Tibial nerve (tissue), 4 donors: ENCODE results near the gene LRRC28. TPM values are rescaled to one million over a fixed set of nuclear protein-coding genes. Genes with fewer than 3 reads are reported as not detected.

ENCODE experiments used
- DNase-seq, 2 donors: peaks; one replicate each; pipeline ENCODE4 v3.0.0-alpha.2; 2019; ENCODE audit warnings: low spot score in 2 of 2
- H3K27ac ChIP-seq, 4 donors: fragments of 200-600 bp; sonication (generic) in 3 of 4; one replicate each; pipeline ENCODE4 v1.5.1; 2017 to 2019; ENCODE audit warnings: mild to moderate bottlenecking in 1 of 4
- H3K27me3 ChIP-seq, 2 donors: fragments of 200-600 bp; sonication (generic) in 1 of 2; one replicate each; pipeline versions ENCODE4 v1.5.1 to v1.6.0; 2017 to 2019
- H3K36me3 ChIP-seq, 3 donors: fragments of 200-600 bp; sonication (generic); one replicate each; pipeline ENCODE4 v1.5.1; 2018 to 2019
- H3K4me1 ChIP-seq, 4 donors: fragments of 200-600 bp; sonication (generic) in 3 of 4; one replicate each; pipeline ENCODE4 v1.5.1; 2017 to 2019
- H3K4me3 ChIP-seq, 4 donors: fragments of 200-600 bp; sonication (generic) in 3 of 4; one replicate each; pipeline ENCODE4 v1.5.1; 2017 to 2019; ENCODE audit warnings: mild to moderate bottlenecking in 1 of 4, moderate library complexity in 1 of 4
- H3K9me3 ChIP-seq, 4 donors: fragments of 200-600 bp; sonication (generic) in 3 of 4; one replicate each; pipeline ENCODE4 v1.5.1; 2017 to 2019
- EP300 ChIP-seq, 2 donors: sonication (generic); formaldehyde crosslinking; IDR thresholded peaks; one replicate each; pipeline ENCODE4 v1.6.1; 2017; ENCODE audit warnings: antibody characterized with exemption in 2 of 2, mild to moderate bottlenecking in 1 of 2
- POLR2A ChIP-seq, 2 donors: fragments of 450-650 bp; IDR thresholded peaks; one replicate each; pipeline ENCODE4 v1.6.1; 2017; ENCODE audit warnings: antibody characterized with exemption in 2 of 2, mild to moderate bottlenecking in 2 of 2, moderate library complexity in 2 of 2
- WGBS, 2 donors: methylation state at CpG; one replicate each; pipeline ENCODE4 v1.1.5; 2018; 5-methylcytosine and 5-hydroxymethylcytosine counted together
- total RNA-seq, 4 donors: library from RNA; depleted of rRNA; stranded (reverse); fragments of >200 nt; gene quantifications; one replicate each; pipeline ENCODE4 v1.1.0, GENCODE V29; 2016
- TF ChIP-seq, protein P1 (sequence below), 5 experiments: fragments of 200-600 bp in 3 of 5; fragments of 450-650 bp in 2 of 5; sonication (generic) in 3 of 5; IDR thresholded peaks; one replicate each; pipeline ENCODE4 v1.5.1; 2016 to 2019; ENCODE audit warnings: antibody characterized with exemption in 5 of 5, mild to moderate bottlenecking in 3 of 5, moderate library complexity in 2 of 5

LRRC28 gene
- total RNA-seq, 4 donors from 2014 or later: 21.6 to 73.4 (median 33.5) TPM

GRCh38 chr15:99350408-99350807, 99.1 kb downstream of the LRRC28 start:
- TF ChIP-seq POLR2A (IDR thresholded peaks at IDR 0.05): no peak
- Histone ChIP-seq H3K27me3 (no peaks in the 10 kb centered on the region), H3K36me3 (peaks cover 0 to 34% (median 0%) of the 10 kb centered on the region in 3 donors), H3K9me3 (no peaks in the 10 kb centered on the region), H3K4me1 (no peaks in the 10 kb centered on the region), H3K4me3 (no peak overlapping the region), H3K27ac (no peak overlapping the region)
- 92 to 98% methylated on average over 3 of the region's 3 CpGs for WGBS, 2 donors
- DNase-seq: no peak

DNA sequence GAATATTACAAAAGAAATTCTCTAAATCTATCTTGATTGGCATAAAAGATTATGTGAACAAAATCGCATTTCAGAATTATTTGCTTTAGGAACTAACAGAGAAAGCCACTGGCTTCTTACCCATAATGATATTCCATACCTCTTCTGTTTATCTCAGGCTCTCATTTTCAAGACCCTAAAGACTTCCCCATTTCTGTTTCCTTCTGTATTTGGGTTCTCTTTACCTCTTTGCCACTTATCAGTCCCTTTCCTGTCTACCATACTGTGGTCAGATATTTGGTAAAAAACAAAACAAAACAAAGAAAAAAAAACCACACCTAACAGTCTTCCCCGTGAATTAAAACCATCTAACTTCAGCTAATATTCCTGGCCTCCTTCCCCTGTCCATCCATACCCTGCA, 108.5 kb downstream of the LRRC28 start:
- whole genome bisulfite sequencing, 2 donors: 79 to 87% methylated on average over 2 of the region's 2 CpGs
- H3K9me3 ChIP-seq: no peaks in the 10 kb centered on the region
- no peak for DNase-seq
- H3K27me3 ChIP-seq: no peaks in the 10 kb centered on the region
- H3K27ac ChIP-seq: no peak overlapping the region
- TF ChIP-seq POLR2A (IDR thresholded peaks at IDR 0.05) (no peak), EP300 (IDR thresholded peaks at IDR 0.05) (no peak)
- TF ChIP-seq, protein P1, sequence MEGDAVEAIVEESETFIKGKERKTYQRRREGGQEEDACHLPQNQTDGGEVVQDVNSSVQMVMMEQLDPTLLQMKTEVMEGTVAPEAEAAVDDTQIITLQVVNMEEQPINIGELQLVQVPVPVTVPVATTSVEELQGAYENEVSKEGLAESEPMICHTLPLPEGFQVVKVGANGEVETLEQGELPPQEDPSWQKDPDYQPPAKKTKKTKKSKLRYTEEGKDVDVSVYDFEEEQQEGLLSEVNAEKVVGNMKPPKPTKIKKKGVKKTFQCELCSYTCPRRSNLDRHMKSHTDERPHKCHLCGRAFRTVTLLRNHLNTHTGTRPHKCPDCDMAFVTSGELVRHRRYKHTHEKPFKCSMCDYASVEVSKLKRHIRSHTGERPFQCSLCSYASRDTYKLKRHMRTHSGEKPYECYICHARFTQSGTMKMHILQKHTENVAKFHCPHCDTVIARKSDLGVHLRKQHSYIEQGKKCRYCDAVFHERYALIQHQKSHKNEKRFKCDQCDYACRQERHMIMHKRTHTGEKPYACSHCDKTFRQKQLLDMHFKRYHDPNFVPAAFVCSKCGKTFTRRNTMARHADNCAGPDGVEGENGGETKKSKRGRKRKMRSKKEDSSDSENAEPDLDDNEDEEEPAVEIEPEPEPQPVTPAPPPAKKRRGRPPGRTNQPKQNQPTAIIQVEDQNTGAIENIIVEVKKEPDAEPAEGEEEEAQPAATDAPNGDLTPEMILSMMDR (IDR thresholded peaks at IDR 0.05): no peak
- peaks cover 0 to 36% (median 0%) of the 10 kb centered on the region in 3 donors for H3K36me3 ChIP-seq
- H3K4me1 ChIP-seq: no peaks in the 10 kb centered on the region
- H3K4me3 ChIP-seq: no peak overlapping the region

GRCh38 chr15:99361545-99362185, 110.4 kb downstream of the LRRC28 start:
- H3K27me3 ChIP-seq: no peaks in the 10 kb centered on the region
- H3K9me3 ChIP-seq: no peaks in the 10 kb centered on the region
- no peak overlapping the region for H3K4me3 ChIP-seq
- TF ChIP-seq, protein P1 (IDR thresholded peaks at IDR 0.05): peak in 2 of 5 experiments; percentile 14 to 27
- TF ChIP-seq POLR2A (IDR thresholded peaks at IDR 0.05): no peak
- peaks cover 0 to 28% (median 0%) of the 10 kb centered on the region in 3 donors for H3K36me3 ChIP-seq
- no peak overlapping the region for H3K27ac ChIP-seq
- no peaks in the 10 kb centered on the region for H3K4me1 ChIP-seq
- DNase-seq: no peak
- WGBS, 2 donors: 89 to 91% methylated on average over 13 of the region's 13 CpGs

GRCh38 chr15:99365242-99365641, 114.0 kb downstream of the LRRC28 start:
- no peak overlapping the region for H3K4me3 ChIP-seq
- H3K27ac ChIP-seq: no peak overlapping the region
- TF ChIP-seq, protein P1 (IDR thresholded peaks at IDR 0.05): no peak
- no peak for DNase-seq
- H3K9me3 ChIP-seq: peaks cover 0 to 9% (median 0%) of the 10 kb centered on the region in 4 donors
- WGBS, 2 donors: 63 to 70% methylated on average over 1 of the region's 1 CpG
- peaks cover 0 to 52% (median 0%) of the 10 kb centered on the region in 3 donors for H3K36me3 ChIP-seq
- no peaks in the 10 kb centered on the region for H3K27me3 ChIP-seq
- H3K4me1 ChIP-seq: no peaks in the 10 kb centered on the region

- WGBS, 2 donors: 92 to 94% methylated on average over 1 of the region's 1 CpG
- TF ChIP-seq, protein P1 (IDR thresholded peaks at IDR 0.05): no peak
- TF ChIP-seq EP300 (IDR thresholded peaks at IDR 0.05): no peak
- H3K4me1 ChIP-seq: no peaks in the 10 kb centered on the region
- peaks cover 0 to 9% (median 0%) of the 10 kb centered on the region in 4 donors for H3K9me3 ChIP-seq
- no peaks in the 10 kb centered on the region for H3K27me3 ChIP-seq
- DNase-seq: no peak
- peaks cover 0 to 52% (median 0%) of the 10 kb centered on the region in 3 donors for H3K36me3 ChIP-seq
- no peak overlapping the region for H3K27ac ChIP-seq
- no peak overlapping the region for H3K4me3 ChIP-seq
Observed at GRCh38 chr15:99366013-99366412, 114.7 kb downstream of the LRRC28 start.
